Left renal pelvis (tissue), 4 donors: Measurements from ENCODE around the gene MTHFD1. TPM values are rescaled to one million over a fixed set of nuclear protein-coding genes. Genes with fewer than 3 reads are reported as not detected.

Experiments used
- DNase-seq, 4 donors: peaks; one replicate each; pipeline ENCODE4 v3.0.0-alpha.2; 2013; ENCODE audit warnings: low read depth in 4 of 4, low spot score in 3 of 4
- polyA plus RNA-seq, 4 donors: library from polyadenylated mRNA; unstranded; fragments of 120-200 nt; gene quantifications; one replicate each; pipeline ENCODE4 v1.2.1, GENCODE V29; 2013; ENCODE audit not compliant: insufficient read length in 4 of 4

Gene MTHFD1
- polyA plus RNA-seq, 4 donors = 61.8 to 103 (median 80.3) TPM

DNA sequence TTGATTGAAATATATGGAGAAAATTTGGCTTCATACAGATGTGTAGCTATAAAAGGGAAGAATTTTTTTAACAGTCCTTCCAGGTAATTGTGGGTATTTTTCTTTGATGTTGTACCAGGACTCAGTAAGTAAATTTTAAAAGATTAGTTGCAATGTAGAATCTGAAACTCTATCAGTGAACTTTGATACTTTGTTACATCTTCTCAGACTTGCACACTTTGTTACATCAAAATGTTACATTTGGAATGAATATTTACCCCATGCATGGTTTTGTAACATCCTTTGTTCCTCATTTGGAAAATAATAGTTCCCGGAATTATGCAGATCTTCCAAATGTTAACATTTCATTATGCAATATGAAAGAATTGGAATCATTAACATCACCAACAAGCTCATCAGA lies 13.8 kb downstream of the MTHFD1 start:
- no peak for DNase-seq

DNA sequence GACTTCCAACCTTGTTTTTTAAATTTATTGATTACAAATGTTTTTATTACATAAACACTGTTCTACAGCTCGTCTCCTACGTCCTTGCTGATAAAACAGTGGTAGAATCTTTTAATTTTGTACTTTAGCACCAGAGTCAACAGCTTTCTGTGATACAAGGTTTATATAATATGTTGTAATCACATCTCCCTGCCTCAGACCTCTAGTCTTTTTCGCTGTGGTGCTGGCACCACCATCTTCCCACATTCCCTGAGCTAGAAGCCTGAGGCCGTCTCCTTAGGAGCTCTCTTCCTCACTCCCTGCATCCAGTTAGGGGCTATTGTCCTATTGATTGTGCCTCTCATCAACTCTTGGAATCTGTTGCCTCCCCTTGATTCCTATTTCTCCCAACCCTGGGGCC lies 17.1 kb downstream of the MTHFD1 start:
- no peak for DNase-seq

DNA sequence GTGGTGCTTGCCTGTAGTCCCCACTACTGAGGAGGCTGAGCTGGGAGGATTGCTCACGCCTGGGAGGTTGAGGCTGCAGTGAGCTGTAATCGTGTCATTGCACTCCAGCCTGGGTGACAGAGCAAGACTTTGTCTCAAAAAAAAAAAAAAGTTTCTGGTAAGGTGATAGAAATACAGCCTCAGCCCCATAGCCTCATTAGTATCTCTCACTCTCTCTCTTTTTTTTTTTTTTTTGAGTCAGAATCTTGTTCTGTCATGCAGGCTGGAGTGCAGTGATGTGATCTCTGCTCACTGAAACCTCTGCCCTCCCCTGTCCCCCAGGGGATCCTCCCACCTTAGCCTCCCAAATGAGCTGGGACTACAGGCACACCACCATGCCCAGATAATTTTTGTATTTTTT lies 19.2 kb downstream of the MTHFD1 start:
- DNase-seq = no peak

DNA sequence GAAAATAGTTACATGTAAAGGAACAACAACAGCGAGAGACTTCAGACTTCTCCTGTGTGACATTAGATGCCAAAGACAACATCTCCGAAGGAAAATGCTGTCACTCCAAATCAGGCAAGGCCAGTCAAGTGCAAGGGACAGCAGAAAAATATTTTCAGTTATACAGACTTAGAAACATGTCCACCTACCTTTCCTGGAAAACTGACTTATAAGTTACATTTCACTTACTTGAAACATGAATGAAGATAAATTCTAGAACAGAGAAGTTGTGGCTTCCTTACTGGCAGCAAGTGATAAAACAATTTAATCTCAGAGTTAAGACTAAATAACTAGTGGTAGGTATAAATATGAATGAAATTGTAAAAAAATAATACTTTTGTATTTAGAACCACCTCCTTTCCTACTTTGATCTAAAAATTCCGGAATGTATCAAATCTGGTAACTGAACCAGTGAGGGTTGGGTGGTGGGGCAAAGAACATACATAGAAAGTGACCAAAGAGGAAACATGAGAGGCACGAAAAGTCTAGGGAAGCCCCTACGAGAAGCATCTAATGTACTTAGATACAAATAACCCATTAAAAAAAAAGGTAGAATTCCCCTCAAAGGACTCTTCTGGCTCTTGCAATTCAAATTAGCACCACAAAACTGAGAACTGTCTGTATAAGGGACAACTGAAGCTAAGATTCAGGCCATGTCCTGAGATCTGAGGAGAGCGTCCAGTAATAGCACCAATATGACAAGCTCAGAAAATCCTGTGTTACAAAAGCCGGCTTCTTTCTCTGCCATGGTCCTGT lies 21.2 kb downstream of the MTHFD1 start:
- DNase-seq = no peak

DNA sequence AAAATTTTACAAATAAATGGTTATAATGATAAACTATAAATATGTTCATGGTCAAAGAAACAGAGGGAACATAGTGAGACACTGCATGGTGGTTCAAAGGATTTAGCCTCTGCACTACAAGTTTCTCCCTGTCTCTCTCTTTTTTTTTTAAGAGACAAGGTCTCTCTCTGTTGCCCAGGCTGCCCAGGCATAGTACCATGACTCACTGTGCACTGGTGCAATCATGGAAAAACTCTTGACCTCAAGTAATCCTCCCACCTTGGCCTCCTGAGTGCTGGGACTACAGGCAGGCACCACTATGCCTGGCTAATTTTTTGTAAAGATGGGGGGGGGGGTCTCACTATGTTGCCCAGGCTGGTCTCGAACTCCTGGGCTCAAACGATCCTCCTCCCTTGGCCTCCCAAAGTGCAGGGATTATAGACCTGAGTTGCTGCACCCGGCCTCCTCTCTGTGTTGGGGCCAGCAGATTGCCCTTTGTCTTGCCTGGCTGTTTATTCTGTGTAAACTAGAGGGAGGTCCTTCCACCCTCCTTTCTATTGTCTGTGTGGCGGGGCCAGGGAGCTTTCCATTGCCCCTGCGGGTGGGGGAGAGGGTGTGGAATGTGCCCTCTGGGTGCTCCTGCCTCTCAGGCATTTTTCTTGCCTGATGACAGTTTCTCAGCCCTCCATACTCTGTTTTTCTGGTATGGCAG lies 22.1 kb downstream of the MTHFD1 start:
- no peak for DNase-seq

DNA sequence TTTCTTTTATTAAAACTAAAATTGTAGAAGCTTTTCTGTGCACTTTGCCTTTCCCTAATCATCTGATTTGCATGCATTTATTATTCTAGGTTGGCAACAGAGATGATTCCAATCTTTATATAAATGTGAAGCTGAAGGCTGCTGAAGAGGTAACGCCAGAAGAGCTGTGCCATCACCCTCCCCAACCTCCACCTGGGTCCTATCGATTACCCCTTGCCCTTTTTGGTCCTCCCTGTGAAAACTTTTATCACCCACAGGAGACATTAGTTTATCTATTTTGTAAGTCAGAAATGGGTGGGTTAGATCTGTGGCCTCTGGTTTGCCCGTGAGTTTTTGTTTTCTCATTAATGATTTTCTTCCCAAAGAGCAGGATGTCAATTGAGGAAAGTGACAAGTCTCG lies 22.8 kb downstream of the MTHFD1 start:
- no peak for DNase-seq

DNA sequence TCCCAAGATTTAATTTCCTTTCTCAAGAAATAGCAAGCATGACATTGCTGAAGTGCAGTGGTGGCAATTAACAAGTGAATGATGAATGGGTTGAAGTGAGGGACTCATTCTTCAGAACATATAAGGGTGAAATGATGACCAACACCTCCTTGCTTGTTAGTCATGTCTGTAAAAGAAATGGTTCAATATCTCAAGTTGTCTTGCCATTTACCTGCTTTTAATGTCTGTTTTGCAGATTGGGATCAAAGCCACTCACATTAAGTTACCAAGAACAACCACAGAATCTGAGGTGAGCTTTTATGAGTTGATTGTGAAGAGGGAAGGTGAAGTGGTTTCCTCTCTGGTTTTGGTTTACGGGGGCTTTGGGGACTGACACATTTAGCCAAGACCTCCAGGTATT lies 24.1 kb downstream of the MTHFD1 start:
- no peak for DNase-seq

DNA sequence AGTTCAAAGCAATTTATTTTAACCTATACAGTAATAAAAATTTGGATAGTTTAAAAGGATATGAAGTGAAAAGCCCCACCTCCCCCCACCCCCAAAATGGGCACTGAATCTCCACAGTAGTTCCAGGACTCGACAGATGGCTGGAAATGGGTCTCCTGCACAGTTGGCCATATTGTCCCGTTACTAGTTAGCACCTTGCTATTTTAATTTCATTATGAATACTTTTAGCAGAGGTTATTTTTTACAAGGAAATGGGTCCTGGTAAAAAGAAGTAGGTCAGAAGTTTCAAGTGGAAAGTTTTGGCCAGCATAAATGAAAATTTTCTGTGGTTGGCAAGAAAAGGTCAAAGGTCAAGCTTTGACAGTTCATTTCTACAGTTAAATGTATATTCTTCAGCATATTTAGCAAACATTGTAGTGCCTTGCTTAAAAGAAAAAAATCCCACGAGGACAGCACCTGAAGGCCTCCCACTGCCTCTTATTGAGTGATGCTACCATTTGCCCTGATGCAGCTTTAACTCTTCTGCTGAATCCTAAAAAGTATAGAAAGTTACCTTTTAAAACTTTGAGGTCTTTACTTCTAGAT lies 28.3 kb downstream of the MTHFD1 start:
- no peak for DNase-seq

DNA sequence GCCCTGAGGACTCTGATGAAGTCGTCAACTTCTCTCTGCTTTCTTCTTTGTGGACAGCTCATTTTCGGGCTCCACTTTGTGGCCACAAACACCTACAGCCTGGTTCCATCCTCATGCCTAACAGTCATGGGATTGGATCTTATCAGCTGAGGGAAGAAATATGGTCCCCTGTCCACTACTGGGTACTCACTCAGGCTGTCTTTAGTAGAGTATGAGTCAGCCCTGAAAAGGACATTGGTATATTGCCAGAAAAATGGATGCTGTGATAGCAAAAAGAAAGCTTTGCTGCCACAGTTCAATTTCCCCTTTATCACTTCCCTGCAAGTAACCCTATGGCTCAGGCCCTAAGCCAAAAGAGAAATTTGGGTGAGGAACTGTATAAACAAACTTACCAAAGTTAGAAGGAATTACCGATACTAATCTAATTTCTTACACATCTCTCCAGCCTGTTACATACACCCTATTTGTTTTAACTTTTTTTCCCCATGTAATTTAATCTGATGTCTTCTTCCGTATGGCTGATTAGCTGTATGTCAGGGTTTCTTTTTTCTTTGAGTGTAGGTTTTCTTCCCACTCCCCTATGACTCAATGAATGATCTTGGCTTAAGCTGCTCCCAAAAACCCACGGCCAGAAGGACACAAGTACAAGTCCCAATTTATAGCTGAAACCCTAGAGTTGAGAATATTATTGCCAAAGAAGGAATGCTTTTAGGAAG lies 29.1 kb downstream of the MTHFD1 start:
- DNase-seq = no peak

DNA sequence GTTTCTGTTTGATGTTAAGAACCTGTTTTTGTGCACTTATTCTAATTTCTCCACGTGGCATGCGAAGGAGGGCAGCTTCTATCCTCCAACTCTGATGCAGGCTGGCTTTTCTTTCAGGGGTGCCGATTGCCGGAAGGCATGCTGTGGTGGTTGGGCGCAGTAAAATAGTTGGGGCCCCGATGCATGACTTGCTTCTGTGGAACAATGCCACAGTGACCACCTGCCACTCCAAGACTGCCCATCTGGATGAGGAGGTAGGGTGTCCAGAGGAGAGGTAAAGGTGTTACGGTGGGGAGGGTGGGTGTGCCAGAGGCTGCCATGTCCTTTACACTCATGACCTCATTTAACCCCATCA lies 29.6 kb downstream of the MTHFD1 start:
- DNase-seq = no peak

DNA sequence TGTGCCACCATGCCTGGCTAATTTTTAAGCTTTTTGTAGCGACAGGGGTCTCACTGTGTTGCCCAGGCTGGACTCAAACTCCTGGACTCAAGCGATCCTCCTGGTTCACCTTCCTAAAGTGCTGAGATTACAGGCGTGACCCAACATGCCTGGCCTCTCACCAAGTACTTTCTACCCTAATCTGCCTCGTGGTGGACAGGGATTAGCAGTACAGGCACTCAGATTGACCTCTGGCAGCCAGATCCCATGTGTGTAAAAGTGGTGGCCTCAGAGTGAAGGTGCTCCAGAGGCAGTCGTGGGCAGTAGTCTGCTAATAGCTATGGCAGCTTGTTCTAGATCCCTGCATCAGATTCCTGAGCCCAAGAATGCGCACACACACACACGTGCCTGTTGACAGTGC lies 30.9 kb downstream of the MTHFD1 start:
- DNase-seq = no peak

DNA sequence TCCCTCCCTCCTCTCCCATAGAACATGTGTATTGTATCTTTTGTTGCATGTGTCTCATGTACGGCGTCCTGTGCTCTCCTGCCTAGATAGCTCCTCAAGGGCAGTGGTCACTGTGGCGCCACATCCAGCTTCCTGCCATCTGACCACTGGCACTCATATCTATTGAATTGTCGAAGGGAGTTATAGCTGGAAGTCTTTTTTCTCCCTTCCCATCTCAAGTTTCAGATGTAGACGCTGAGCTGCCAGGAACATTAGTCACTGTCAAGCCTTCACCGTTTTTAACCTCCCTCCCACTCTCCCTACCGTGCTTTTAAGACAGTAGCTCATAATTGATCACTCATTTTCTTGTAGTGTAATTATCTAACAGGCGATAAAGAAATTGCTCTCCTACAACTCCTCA lies 33.0 kb downstream of the MTHFD1 start:
- no peak for DNase-seq

DNA sequence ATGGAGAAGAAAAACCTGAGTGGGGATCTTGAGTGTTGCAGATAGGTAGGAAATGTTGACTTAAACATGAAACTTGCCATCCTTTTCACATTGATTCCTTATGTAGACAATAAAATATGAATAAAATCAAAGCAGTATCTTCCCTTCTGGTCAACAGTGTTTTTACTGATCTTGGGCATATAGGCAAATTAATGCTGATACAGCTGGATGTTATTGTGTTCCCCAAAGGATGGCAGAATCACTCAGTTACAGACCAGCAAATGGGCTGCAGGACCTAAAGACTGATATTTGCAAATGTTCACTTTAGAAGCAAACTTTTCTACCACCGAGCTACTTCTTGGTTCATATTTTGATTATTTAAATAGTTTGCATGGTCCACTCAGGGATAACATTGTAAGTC lies 33.9 kb downstream of the MTHFD1 start:
- no peak for DNase-seq

DNA sequence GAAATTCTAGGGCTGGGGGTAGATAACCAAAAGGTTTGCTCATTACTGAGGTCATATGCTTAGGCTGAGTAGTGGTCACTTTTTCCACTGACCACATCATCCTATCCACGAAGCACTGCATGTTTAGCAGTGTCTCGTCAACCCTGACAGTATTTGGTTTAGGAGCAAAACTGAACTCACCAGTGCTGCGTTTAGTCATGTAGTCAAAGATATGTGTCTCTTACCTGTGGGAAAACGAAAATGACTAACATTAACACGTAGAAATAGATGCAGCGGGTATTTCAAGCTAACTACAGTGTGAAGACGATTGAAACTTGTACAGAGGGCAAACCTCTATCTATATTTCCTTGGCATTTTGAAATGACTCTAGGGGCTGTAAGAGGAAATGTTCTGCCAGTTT lies 34.6 kb downstream of the MTHFD1 start:
- DNase-seq = no peak

DNA sequence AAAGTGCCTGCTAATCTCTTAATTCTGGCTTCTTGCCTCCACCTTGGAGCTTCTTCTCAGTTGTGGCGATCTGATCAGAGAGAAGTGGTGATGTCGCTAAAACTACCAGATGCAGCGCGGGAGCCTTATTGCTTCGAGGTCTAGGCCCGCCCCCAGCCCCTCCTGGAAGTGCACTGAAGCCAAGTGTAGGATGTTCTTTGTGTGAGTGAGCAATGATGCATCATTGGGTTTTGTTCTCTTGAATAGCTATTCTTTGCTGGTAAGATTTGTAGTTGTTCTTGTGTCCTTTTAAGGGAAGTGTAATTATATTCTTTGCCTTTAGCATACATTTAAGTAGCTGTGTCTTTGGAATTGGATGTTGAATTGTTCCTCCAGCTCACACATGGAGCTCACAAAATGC lies 35.8 kb downstream of the MTHFD1 start:
- DNase-seq = no peak

DNA sequence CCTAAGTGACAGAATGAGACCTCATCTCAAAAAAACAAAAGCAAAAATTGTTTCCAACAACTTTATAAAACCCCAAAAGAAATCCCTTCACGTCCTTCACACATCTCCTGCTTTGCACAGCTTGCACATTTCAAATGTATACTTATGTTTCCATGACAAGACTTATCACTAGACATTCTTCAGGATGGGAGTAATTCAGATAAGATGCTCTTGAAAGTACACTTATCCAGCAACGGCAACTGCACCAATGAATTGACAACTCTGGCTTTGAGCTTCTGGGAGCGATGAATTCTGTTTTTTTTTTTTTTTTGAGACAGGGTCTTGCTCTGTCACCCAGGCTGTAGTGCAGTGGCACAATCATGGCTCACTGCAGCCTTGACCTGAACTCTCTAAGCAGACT lies 46.4 kb downstream of the MTHFD1 start:
- DNase-seq = no peak

DNA sequence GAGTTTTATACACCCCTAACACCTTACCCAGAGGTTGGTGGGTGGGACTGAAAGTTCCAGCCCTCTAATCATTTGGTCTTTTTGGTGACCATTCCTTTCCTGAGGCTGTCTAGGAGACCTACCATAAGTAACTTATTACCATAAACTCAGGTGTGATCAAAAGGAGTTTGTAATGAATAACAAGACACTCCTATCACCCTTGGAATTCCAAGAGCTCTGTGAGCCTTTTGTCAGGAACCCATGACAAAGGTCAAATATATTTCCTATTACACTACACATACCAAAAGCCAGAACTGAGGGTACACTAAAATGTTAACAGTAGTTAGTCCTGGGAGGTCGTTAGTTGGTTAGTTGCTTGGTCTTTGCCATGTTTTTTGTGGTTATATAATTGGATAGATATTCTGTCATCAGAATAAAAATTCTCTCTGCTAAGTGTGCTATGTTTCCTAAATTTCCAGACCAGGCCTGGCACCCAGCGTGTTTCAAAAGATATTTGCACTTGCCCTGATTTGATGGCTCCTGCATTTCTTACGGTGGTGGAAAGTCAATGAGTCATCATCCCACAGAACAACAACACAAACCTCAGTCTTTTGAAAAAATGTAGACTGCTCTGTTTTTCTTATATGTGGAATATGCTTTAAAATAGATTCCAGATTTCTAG lies 50.2 kb downstream of the MTHFD1 start:
- no peak for DNase-seq

DNA sequence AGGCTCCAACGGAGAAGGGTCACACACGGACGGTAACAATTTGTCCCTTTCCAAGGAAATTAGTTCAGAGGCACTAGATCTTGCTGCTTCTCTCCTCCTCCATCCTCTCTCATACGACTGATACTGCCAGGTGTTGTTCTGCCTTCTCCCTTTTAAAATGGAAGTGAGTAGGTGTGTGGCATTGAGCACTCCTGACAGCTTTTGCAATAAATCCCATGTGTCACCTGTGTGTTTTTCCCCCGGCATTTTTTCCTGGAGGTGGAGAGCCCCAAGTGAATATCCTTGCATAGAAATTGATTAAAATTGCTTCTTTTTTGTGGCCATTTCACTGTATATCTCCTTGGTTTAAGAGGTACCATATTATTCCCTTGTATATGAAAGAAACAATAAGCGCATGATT lies 51.0 kb downstream of the MTHFD1 start:
- no peak for DNase-seq

DNA sequence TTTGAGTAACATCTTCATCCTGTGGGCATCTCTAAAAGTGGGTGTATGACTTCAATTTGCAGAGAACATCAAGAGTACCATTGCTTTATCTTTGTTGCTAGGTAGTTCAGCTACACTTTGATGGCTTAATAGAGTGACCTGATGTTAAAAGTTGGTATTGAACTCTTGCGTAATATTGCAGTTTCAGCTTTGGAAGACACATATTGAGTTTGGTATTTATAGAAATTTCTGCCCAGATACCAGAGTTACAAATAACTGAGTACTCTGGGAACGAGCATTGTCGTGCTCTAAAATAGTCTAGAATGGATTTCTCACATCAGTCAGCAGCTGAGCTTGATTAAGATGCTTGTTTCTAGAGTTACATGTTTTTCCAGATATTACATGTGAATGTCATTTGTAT lies 52.3 kb downstream of the MTHFD1 start:
- DNase-seq = no peak

DNA sequence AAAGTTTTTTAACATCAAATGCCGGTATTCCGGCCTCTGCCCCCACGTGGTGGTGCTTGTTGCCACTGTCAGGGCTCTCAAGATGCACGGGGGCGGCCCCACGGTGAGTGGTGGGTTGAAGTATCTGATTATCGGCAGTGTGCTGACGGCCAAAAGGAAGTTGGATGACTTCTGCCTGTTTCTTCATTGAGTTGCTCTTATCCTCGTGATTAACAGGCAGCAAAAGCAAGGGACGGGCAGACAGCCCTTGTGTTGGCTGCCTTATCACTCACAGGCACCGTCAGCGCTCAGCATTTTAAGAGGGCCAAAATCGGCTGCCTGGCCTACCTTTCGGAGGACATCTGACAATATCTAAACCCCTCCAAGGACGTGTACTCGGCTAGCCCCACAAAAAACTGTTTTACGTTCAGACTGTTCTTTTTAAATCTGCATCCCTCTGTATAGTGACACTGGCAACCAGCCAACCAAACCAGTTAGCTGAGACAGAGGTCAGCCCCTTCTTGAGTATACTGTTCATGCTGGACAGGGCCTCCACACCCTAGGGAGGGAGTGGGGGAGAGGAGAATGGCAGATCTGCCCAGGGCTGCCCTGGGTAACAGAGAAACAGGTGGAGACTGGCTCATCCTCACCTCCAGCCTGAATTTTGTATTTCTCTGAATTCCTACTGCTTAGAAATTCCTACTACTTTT lies 54.3 kb downstream of the MTHFD1 start:
- no peak for DNase-seq
